PC-3 (cell line): ENCODE data around the gene USP34. TPM values are rescaled to one million over a fixed set of nuclear protein-coding genes. Genes with fewer than 3 reads are reported as not detected.

Source experiments
- ATAC-seq: fragments of 200-7000 bp; cut with Tn5 transposase; 2 replicates; pipeline ENCODE4 v1.9.1; 2020; ENCODE audit warnings: mild to moderate bottlenecking, moderate library complexity
- BruUV-seq: library from RNA; stranded (reverse); fragments of 400-500 nt; replicated peaks from 2 replicates; lab custom pipeline; 2021; lab: Mats Ljungman, UMichigan
- CTCF ChIA-PET: fragments of 300-600 bp; sonication (Branson Sonifier 250); formaldehyde crosslinking; loops from one replicate; lab custom pipeline; 2022; ENCODE audit warnings: antibody characterized with exemption; lab: Charles Lee
- POLR2A ChIA-PET: fragments of 300-600 bp; sonication (Branson Sonifier 250); formaldehyde crosslinking; loops from one replicate; lab custom pipeline; 2022; ENCODE audit warnings: antibody characterized with exemption; ENCODE audit not compliant: unreplicated experiment; lab: Charles Lee
- DNase-seq: peaks from one replicate; pipeline ENCODE4 v3.0.0-alpha.2; 2015
- H2AFZ ChIP-seq: fragments of 300-600 bp; sonication (generic); 2 replicates; pipeline ENCODE4 v1.6.0; 2016; ENCODE audit warnings: antibody characterized with exemption, low read length
- H3F3A ChIP-seq: fragments of 300-600 bp; sonication (generic); one replicate; pipeline ENCODE4 v1.6.0; 2017; ENCODE audit warnings: antibody characterized with exemption, low read length, control low read depth, mild to moderate bottlenecking; ENCODE audit not compliant: unreplicated experiment
- H3K27ac ChIP-seq: fragments of 300-600 bp; sonication (generic); 2 replicates; pipeline ENCODE4 v1.5.1; 2016; ENCODE audit warnings: mild to moderate bottlenecking, low read length
- H3K27me3 ChIP-seq: fragments of 300-600 bp; sonication (generic); 2 replicates; pipeline ENCODE4 v1.6.1; 2016; ENCODE audit warnings: low read length, mixed read lengths
- H3K36me3 ChIP-seq: fragments of 300-600 bp; sonication (generic); 2 replicates; pipeline ENCODE4 v1.6.1; 2016; ENCODE audit warnings: low read depth, mixed run types, low read length, mixed read lengths
- H3K4me1 ChIP-seq: fragments of 300-600 bp; sonication (generic); 2 replicates; pipeline ENCODE4 v1.5.1; 2016; ENCODE audit warnings: low read length; ENCODE audit not compliant: insufficient read depth
- H3K4me2 ChIP-seq: fragments of 300-600 bp; sonication (generic); 2 replicates; pipeline ENCODE4 v1.6.0; 2016; ENCODE audit warnings: low read length
- H3K4me3 ChIP-seq: fragments of 300-600 bp; sonication (generic); 2 replicates; pipeline ENCODE4 v1.5.1; 2016; ENCODE audit warnings: mild to moderate bottlenecking, low read length, mixed read lengths
- H3K79me2 ChIP-seq: fragments of 300-600 bp; sonication (generic); 2 replicates; pipeline ENCODE4 v1.6.1; 2017; ENCODE audit warnings: low read length, mixed read lengths
- H3K9ac ChIP-seq: fragments of 300-600 bp; sonication (generic); 2 replicates; pipeline ENCODE4 v1.6.0; 2016; ENCODE audit warnings: mild to moderate bottlenecking, low read length
- H3K9me2 ChIP-seq: fragments of 300-600 bp; sonication (generic); replicated peaks from 2 replicates; pipeline ENCODE4 v1.6.1; 2016; ENCODE audit warnings: mixed run types, low read length, mixed read lengths
- H3K9me3 ChIP-seq: fragments of 300-600 bp; sonication (generic); 2 replicates; pipeline ENCODE4 v1.6.1; 2016; ENCODE audit warnings: low read length, mixed read lengths
- H4K20me1 ChIP-seq: fragments of 300-600 bp; sonication (generic); 2 replicates; pipeline ENCODE4 v1.6.1; 2016; ENCODE audit warnings: low read length, mixed read lengths
- EZH2 ChIP-seq: fragments of 300-600 bp; sonication (generic); IDR thresholded peaks from one replicate; pipeline ENCODE4 v1.6.1; 2017; ENCODE audit warnings: antibody characterized with exemption, mild to moderate bottlenecking, low read length; ENCODE audit not compliant: unreplicated experiment
- EZH2phosphoT487 ChIP-seq: fragments of 300-600 bp; sonication (generic); IDR thresholded peaks from 2 replicates; pipeline ENCODE4 v1.6.1; 2018; ENCODE audit warnings: mild to moderate bottlenecking, antibody characterized with exemption, low read length, borderline replicate concordance
- intact Hi-C: fragments of 100-400 bp; cut with micrococcal nuclease; formaldehyde crosslinking; loops from 2 replicates; pipeline ENCODE4 v1.9.0; 2023
- total RNA-seq: library from RNA; depleted of rRNA; stranded (reverse); fragments of >200 nt; gene quantifications from 2 replicates; pipeline ENCODE4 v1.2.3, GENCODE V29; 2014
- TF ChIP-seq, protein P1 (sequence below): fragments of 300-600 bp; sonication (generic); conservative IDR thresholded peaks from 2 replicates; pipeline ENCODE4 v1.5.1; 2017; ENCODE audit warnings: antibody characterized with exemption, low read depth, mild to moderate bottlenecking, low read length

Gene USP34
- total RNA-seq, 1 experiment from 2014 or later = 67.1 TPM

DNA sequence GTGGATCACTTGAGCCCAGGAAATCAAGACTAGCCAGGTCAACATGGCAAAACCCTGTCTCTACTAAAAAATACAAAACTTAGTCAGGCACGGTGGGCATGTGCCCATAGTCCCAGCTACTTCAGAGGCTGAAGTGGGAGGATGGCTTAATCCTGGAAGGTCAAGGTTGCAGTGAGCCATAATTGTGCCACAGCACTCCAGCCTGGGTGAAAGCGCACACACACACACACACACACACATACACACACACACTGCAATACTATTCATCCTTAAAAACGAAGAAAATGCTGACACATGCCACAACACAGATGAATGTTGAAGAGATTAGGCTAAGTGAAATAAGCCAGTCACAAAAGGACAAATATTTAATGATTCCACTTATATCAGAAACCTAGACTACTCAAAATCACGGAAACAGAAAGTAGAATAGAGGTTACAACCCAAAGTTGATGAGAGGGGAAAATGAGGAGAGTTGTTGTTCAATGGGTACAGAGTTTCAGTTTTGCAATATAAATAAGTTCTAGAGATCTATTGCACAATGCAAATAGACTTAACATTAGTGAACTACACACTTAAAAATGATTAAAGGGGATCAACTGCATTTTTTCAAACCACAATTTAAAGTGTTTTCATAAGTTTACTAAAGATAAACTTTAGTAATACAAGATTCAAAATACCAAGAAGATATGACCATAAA is 114.5 kb downstream of the USP34 start:
- Histone ChIP-seq H3K27me3 (no peaks in the 10 kb centered on the region), H3K4me1 (no peaks in the 10 kb centered on the region), H3K36me3 (peaks cover 27% of the 10 kb centered on the region), H2AFZ (no peak overlapping the region), H3K9me2 (no peaks in the 10 kb centered on the region), H3K4me2 (no peak overlapping the region), H4K20me1 (no peaks in the 10 kb centered on the region), H3K27ac (no peak overlapping the region), H3F3A (no peaks in the 10 kb centered on the region), H3K4me3 (no peak overlapping the region), H3K79me2 (peaks cover 13% of the 10 kb centered on the region; the same call in 1 of the 2 replicates), H3K9ac (no peak overlapping the region), H3K9me3 (no peaks in the 10 kb centered on the region)
- no TSS peak for BruUV-seq
- ATAC-seq (no peak), DNase-seq (no peak)
- TF ChIP-seq EZH2 (no peak), EZH2phosphoT487 (no peak)
- TF ChIP-seq, protein P1, sequence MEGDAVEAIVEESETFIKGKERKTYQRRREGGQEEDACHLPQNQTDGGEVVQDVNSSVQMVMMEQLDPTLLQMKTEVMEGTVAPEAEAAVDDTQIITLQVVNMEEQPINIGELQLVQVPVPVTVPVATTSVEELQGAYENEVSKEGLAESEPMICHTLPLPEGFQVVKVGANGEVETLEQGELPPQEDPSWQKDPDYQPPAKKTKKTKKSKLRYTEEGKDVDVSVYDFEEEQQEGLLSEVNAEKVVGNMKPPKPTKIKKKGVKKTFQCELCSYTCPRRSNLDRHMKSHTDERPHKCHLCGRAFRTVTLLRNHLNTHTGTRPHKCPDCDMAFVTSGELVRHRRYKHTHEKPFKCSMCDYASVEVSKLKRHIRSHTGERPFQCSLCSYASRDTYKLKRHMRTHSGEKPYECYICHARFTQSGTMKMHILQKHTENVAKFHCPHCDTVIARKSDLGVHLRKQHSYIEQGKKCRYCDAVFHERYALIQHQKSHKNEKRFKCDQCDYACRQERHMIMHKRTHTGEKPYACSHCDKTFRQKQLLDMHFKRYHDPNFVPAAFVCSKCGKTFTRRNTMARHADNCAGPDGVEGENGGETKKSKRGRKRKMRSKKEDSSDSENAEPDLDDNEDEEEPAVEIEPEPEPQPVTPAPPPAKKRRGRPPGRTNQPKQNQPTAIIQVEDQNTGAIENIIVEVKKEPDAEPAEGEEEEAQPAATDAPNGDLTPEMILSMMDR = no peak
- CTCF ChIA-PET = no interaction called here
- intact Hi-C loops = no loop called here
- POLR2A ChIA-PET = no interaction called here

DNA sequence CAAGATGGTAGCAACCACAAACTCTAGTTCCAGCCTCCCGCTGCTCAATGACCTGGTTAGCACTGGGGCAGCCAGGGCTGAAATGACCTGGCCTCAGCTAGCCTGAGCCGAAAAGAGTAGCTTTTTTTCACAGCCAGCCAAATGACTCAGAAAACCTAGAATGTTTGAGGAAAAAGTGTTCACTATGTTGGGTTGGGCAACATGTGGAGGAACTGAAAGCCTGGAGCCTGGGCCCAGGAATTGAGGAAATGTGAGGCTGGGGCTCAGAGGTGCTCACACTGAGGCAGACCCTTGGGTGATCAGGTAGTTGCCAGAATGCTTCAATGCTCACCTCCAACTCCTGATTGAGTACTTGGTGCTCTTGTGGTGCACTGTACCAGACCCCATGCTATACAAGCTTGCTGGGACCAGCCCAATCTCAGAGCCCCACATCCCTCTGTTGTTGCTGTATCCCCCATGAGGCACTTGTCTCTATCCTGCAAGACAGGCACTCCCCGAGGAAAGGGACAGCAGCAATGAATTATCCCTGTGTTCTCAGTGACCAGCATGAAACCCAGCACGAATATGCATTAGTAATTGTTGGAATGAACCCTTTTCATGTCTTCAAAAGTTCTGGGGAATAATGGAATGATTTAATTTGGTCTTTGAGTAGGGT is 116.2 kb downstream of the USP34 start:
- intact Hi-C loops = no loop called here
- no peaks in the 10 kb centered on the region for H3K9me2 ChIP-seq
- H3K4me3 ChIP-seq = no peak overlapping the region
- no peak overlapping the region for H2AFZ ChIP-seq
- ChIA-PET POLR2A (no interaction called here), CTCF (no interaction called here)
- no peak overlapping the region for H3K27ac ChIP-seq
- no peaks in the 10 kb centered on the region for H3F3A ChIP-seq
- H3K4me2 ChIP-seq = no peak overlapping the region
- no peaks in the 10 kb centered on the region for H3K27me3 ChIP-seq
- ATAC-seq (no peak), DNase-seq (no peak)
- no peak overlapping the region for H3K9ac ChIP-seq
- H4K20me1 ChIP-seq = no peaks in the 10 kb centered on the region
- H3K79me2 ChIP-seq = no peaks in the 10 kb centered on the region; the same call in 1 of the 2 replicates
- TF ChIP-seq EZH2phosphoT487 (no peak), EZH2 (no peak)
- TF ChIP-seq, protein P1 = no peak
- H3K36me3 ChIP-seq = peaks cover 30% of the 10 kb centered on the region
- no peaks in the 10 kb centered on the region for H3K4me1 ChIP-seq
- no TSS peak for BruUV-seq
- H3K9me3 ChIP-seq = no peaks in the 10 kb centered on the region

DNA sequence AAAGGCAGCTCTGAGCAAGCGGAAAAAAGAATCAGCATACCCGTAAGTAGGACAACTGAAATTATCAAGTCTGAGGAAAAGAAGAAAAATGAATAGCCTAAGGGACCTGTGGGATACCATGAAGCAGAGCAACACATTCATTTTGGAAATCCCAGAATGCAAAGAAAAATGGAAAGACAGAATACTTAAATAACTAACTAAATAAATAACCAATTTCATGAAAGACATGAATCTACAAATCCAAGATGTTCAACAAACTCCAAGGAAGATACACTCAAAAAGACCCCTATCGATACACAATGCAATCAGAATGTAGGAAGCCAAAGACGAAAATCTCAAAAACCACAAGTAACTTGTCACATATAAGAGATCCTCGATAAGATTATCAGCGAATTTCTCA is 117.0 kb downstream of the USP34 start:
- intact Hi-C loops = no loop called here
- Histone ChIP-seq H3F3A (no peaks in the 10 kb centered on the region), H3K36me3 (peaks cover 30% of the 10 kb centered on the region), H3K4me1 (no peaks in the 10 kb centered on the region), H3K9ac (no peak overlapping the region), H3K9me3 (no peaks in the 10 kb centered on the region), H4K20me1 (no peaks in the 10 kb centered on the region), H3K4me3 (no peak overlapping the region), H3K9me2 (no peaks in the 10 kb centered on the region), H2AFZ (no peak overlapping the region), H3K79me2 (no peaks in the 10 kb centered on the region; the same call in 1 of the 2 replicates), H3K27ac (no peak overlapping the region), H3K4me2 (no peak overlapping the region), H3K27me3 (no peaks in the 10 kb centered on the region)
- TF ChIP-seq EZH2phosphoT487 = no peak
- TF ChIP-seq, protein P1 = no peak
- ChIA-PET CTCF (no interaction called here), POLR2A (no interaction called here)
- ATAC-seq (no peak), DNase-seq (no peak)
- BruUV-seq = no TSS peak
